ENCODE measurements around the gene INHBC.
A peak's percentile ranks its signal among the peaks of the same experiment; 100 is the strongest.
"Not testable (repeated sequence)": the region's sequence is repeated elsewhere in the genome, so short reads cannot be mapped to it uniquely, and the experiment has no call there.

INHBC gene, protein sequence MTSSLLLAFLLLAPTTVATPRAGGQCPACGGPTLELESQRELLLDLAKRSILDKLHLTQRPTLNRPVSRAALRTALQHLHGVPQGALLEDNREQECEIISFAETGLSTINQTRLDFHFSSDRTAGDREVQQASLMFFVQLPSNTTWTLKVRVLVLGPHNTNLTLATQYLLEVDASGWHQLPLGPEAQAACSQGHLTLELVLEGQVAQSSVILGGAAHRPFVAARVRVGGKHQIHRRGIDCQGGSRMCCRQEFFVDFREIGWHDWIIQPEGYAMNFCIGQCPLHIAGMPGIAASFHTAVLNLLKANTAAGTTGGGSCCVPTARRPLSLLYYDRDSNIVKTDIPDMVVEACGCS

DNA sequence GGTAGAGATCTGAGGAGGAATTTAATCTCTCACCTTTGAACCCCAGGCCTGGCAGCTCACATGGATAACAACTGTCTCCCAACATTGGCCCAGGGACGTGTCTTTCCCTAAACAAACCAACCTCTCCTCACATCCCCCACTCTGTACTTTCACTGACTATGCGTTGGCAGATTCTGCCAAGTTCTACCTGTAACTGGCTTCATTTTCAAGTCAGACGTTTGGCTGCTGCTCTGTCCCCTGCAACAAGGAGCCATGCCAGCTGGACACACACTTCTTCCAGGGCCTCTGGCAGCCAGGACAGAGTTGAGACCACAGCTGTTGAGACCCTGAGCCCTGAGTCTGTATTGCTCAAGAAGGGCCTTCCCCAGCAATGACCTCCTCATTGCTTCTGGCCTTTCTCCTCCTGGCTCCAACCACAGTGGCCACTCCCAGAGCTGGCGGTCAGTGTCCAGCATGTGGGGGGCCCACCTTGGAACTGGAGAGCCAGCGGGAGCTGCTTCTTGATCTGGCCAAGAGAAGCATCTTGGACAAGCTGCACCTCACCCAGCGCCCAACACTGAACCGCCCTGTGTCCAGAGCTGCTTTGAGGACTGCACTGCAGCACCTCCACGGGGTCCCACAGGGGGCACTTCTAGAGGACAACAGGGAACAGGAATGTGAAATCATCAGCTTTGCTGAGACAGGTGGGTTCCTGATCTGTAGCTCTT, at the start of gene INHBC:
TSS of gene INHBC (plus strand) at position 268 of the 707 bp plus-strand sequence. CDS start at position 371, 103 bp downstream.
- no peak for DNase-seq (ENCODE audit: low read depth in 4 of 4, low spot score in 1 of 4)

DNA sequence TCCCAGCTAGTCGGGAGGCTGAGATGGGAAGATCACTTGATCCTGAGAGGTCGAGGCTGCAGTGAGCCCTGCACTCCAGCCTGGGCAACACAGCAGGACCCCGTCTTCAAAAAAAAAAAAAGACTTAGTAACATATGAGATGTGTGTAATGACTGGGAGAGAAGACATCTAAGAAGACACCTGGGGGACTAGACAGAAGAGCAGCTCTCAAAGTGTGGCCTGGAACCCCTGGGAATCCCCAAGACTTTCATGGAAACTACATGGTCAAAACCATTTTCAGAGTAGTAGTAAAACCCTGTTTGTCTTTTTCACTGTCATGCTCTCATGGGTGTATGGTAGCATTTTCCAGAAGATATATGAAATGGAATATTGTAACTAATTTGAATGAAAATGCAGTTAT, 49.0 kb upstream of the INHBC start:
- no peak for DNase-seq (ENCODE audit: low read depth in 4 of 4, low spot score in 1 of 4)

DNA sequence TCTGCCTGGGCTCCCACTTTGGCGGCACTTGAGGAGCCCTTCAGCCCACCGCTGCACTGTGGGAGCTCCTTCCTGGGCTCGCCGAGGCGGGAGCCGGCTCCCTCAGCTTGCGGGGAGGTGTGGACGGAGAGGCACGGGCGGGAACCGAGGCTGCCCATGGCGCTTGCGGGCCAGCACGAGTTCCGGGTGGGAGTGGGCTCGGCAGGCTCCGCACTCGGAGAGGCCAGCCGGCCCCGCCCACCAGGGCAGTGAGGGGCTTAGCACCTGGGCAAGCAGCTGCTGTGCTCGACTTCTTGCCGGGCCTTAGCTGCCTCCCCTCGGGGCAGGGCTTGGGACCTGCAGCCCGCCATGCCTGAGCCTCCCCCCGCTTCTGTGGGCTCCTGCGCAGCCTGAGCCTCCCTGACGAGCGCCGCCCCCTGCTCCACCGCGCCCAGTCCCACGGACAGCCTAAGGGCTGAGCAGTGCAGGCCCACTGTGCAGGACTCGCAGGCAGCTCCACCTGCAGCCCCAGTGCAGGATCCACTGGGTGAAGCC, 48.3 kb upstream of the INHBC start:
- DNase-seq (ENCODE audit: low read depth in 4 of 4, low spot score in 1 of 4), result no peak

DNA sequence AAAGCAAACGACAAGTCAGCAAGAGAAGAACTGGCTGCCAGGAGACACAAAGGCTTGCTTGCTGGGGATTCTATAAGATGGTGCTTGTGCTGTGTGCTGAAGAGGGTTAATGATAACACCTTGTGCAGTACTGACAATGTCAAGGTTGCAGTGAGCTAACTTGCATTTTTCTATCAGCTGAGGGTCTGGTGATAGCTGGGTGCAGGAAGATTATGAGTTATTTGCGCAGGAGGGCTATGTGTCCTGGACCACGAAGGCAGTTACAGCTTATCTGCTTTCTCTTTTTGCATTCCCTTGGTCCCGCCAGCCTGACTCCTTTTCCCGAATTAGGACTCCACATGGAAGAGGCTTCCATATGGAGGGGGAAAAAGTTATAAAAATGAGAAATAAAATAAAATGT, 46.2 kb upstream of the INHBC start:
- no peak for DNase-seq (ENCODE audit: low read depth in 4 of 4, low spot score in 1 of 4)

DNA sequence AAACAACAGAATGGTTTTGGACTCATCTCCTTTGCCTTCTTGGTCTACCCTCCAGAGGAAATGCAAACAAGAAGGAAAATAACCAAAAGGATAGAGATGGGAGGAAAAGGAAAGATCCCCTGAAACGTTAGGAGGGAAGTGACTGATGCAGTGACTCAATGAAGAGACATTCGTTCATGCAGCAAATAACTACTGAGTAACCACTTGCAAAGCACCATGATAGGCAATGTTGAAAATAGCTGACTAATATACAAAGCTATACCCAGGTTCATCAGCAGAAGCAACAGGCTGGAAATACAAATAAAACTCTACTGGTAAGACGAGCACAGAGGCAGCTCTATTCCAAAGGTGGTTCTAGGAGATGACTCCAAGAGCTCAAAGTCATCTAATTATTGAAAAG, 45.6 kb upstream of the INHBC start:
- DNase-seq (ENCODE audit: low read depth in 4 of 4, low spot score in 1 of 4), result no peak

DNA sequence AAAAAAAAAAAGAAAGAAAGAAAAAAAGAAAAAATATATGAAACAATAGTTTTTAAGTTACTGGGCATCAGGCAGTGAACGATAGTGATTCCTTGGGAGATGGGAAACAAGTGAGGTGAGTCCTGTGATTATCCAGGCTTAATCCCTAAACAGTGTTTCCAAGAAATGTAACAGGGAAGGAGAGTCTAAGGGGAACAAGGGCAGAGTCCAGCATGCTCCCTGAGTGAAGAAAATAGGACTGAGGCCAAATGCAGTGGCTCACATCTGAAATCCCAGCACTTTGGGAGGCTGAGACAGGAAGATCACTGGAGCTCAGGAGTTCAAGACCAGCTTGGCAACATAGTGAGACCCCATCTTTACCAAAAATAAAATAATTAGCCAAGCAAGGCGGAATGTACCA, 44.4 kb upstream of the INHBC start:
- no peak for DNase-seq (ENCODE audit: low read depth in 4 of 4, low spot score in 1 of 4)

DNA sequence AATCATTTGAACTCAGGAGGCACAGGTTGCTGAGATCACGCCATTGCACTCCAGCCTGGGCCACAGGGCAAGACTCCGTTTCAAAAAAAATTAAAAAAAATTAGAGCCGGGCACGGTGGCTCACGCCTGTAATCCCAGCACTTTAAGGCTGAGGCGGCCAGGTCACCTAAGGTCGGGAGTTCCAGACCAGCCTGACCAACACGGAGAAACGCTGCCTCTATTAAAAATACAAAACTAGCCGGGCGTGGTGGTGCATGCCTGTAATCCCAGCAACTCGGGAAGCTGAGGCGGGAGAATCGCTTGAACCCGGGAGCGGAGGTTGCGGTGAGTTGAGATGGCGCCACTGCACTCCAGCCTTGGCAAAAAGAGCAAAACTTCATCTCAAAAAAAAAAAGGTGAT, 39.5 kb upstream of the INHBC start:
- DNase-seq (ENCODE audit: low read depth in 4 of 4, low spot score in 1 of 4), result no peak

DNA sequence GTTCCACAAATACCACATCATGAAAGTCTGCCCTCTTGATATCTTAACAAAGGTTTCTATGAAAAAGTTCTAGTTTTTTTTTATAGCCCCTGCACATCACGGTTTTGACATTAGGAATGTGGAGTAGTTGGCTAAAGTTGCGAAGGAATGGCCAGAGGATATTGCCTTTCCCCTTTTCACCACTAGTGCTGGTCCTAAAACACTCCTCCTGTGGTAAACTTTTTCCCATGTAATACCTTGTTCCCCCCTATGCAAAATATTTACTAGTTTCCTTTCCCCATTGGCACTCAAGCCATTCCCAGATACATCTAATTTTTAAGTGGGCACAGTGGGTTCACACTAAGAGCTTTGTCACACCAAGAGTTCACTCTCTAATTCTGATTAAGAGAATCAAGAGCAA, 37.1 kb upstream of the INHBC start:
- no peak for DNase-seq (ENCODE audit: low read depth in 4 of 4, low spot score in 1 of 4)

DNA sequence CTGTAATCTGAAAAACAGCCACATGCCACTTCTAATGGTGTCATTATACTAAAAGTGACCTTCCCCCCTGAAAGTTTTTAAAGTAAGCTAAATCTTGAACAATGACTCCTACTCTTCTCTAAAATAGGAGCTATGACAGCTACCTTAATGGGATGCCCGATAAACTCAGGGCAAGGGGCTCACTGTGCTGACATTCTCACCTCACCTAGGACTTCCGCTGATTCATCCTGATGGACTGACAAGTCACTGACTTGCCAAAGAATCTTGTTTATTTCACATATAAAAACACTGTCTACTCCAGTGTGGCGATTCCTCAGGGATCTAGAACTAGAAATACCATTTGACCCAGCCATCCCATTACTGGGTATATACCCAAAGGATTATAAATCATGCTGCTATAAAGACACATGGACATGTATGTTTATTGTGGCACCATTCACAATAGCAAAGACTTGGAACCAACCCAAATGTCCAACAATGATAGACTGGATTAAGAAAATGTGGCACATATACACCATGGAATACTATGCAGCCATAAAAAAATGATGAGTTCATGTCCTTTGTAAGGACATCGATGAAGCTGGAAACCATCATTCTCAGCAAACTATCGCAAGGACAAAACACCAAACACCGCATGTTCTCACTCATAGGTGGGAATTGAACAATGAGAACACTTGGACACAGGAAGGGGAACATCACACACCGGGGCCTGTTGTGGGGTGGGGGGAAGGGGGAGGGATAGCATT, 34.7 kb upstream of the INHBC start:
- not testable (repeated sequence) for DNase-seq (ENCODE audit: low read depth in 4 of 4, low spot score in 1 of 4)

DNA sequence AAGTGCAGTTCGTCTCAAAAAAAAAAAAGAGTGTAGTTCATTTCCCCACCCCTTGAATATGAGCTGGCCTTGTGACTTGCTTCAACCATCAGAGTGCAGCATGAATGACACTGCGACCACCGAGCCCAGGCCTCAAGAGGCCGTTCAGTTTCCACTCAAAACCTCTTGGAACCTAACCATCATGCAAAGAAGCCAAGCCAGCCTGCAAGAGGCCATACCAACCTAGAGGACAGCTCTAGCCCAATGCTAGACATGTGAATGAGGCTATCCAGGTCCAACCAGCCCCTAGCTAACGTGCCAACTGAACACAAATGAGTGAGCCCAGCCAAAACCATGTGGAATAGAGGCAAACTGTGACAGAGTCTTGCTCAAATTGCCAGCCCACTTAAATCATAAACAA, 33.4 kb upstream of the INHBC start:
- DNase-seq (ENCODE audit: low read depth in 4 of 4, low spot score in 1 of 4), result no peak

DNA sequence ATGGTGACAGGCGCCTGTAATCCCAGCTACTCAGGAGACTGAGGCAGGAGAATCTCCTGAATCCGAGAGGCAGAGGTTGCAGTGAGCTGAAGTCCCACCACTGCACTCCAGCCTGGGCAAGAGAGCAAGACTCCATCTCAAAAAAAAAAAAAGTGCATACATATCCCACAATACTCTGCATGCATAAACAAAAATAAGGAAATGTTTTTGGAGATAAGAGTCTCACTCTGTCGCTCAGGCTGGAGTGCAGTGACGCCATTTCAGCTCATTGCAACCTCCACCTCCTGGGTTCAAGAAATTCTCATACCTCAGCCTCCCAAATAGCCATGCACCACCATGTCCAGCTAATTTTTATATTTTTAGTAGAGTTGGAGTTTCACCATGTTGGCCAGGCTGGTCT, 32.4 kb upstream of the INHBC start:
- DNase-seq (ENCODE audit: low read depth in 4 of 4, low spot score in 1 of 4), result not testable (repeated sequence)

DNA sequence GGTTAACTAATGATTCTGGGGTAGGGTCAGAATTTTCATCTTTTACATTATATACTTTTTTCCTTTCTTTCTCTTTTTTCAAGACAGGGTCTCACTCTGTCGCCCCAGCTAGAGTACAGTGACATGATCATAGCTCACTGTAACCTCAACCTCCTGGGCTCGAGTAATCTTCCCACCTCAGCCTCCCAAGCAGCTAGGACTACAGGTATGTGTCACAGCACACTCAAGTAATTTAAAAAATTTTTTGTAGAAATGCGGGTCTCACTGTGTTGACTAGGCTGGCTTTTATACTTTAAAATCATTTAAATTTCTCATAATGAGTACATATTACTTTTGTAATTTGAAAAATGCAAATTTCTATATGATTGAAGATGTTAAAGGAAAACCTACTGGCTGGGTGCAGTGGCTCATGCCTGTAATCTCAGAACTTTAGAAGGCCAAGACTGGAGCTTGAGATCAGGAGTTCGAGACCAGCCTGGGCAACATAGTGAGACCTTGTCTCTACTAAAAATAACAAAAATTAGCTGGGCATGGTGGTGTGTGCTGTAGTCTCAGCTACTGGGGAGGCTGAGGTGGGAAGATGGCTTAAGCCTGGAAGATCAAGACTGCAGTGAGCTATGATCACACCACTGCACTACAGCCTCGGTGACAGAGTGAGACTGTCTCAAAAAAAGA, 29.5 kb upstream of the INHBC start:
- DNase-seq (ENCODE audit: low read depth in 4 of 4, low spot score in 1 of 4), result peak in 2 of 4 experiments; percentile 16 to 21

DNA sequence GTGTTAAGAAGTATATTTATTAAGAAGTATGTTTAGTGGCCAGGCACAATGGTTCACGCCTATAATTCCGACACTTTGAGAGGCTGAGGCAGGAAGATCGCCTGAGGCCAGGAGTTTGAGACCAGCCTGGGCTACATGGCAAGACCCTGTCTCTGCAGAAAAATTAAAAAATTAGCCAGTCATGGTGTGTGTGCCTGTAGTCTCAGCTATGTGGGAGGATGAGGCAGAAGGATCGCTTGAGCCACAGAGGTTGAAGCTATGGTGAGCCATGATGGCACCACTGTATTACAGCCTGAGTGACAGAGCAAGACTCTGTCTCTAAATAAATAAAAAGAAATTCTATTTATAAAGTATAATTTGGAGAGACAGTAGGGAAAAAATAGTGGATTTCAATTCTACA, 24.1 kb upstream of the INHBC start:
- no peak for DNase-seq (ENCODE audit: low read depth in 4 of 4, low spot score in 1 of 4)

DNA sequence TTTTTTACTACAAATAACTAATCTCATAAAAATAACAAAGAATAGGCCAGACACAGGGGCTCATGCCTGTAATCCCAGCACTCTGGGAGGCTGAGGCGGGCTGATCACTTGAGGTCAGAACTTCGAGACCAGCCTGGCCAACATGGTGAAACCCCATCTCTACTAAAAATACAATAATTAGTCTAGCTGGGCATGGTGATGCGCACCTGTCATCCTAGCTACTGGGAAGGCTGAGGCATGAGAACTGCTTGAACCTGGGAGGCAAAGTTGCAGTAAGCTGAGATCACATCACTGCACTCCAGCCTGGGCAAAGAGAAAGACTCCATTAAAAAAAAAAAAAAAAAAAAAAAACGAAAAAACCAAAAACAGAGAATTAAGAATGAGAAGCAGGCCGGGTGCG, 20.4 kb upstream of the INHBC start:
- not testable (repeated sequence) for DNase-seq (ENCODE audit: low read depth in 4 of 4, low spot score in 1 of 4)

DNA sequence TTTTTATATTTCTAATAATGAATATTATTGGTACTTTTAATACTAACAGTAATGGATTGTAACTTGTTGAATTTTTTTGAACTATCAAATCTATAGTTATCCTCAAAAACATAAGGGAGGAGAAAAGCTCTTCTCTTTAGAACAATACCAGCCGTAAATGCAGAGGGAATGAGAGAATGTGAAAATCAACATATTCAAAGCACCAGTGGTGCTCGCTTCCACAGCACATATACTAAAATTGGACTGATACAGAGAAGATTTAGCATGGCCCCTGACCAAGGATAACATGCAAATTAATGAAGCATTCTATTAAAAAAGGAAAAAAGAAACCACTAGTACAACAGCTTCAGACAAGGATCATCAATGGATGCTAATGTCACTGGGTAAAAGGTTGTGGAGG, 19.5 kb upstream of the INHBC start:
- DNase-seq (ENCODE audit: low read depth in 4 of 4, low spot score in 1 of 4), result no peak

DNA sequence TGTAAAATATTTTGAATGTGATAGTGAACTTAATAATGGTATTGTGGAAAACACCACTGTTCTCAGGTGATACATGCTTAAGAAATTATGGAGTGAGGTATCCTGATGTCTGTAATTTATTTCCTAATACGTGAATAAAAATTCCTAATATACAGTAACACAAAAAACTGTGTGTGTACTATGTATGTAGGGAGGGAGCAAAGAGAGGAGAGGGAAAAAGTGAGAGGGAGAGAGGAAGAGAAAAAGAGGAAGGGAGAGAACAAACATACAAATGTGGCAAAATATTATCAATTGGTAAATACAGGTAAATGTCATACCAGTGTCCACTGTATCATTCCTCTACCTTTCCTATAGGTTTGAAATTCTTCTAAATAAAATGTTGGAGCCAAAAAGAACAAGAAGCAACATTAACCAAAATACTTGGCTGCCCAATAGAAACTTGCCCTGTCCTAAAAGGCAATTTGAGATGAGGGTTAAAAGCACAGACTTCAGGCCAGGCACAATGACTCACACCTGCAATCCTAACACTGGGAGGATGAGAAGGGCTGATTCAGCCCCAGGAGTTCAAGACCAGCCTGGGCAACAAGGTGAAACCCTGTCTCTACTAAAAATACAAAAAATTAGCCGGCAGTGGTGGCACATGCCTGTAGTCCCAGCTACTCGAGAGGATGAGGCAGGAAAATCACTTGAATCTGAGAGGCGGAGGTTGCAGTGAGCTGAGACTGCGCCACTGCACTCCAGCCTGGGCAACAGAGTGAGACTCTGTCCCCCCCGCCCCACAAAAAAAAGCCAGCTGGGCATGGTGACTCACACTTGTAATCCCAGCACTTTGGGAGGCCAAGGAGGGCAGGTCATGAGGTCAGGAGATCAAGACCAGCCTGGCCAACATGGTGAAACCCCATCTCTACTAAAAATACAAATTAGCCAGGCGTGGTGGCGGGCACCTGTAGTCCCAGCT, 18.3 kb upstream of the INHBC start:
- no peak for DNase-seq (ENCODE audit: low read depth in 4 of 4, low spot score in 1 of 4)

DNA sequence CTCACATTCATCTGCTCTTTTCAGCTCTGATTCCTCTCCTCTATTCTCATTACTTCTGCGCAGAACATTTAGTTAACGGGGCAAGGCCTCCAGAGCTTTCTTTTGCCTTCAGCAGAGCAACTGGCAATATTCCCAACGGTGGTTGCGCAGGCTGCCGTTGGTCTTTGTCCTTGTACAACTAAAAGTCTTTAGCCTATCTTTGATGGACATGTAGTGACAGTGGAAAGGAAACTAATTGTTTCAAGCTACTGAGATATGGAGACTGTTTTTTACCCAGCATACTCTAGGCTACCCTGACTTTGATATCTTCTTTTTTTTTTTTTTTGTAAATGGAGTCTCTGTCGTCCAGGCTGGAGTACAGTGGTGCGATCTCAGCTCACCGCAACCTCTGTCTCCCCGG, 16.3 kb upstream of the INHBC start:
- DNase-seq (ENCODE audit: low read depth in 4 of 4, low spot score in 1 of 4), result no peak

DNA sequence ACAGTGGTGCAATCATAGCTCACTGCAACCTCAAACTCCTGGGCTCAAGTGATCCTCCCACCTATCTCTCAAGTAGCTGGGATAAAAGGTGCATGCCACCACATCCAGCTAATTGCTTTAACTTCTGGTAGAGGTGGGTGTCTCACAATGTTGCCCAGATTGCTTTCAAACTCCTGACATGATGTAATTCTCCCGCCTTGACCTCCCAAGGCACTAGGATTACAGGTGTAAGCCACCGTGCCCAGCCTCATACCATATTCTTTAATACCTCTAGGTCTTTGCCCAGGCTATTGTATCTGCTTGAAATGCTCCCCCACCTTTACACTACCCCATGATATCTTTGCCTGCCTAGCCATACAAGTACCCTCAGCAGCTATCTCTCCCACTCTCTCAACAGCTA, 15.1 kb upstream of the INHBC start:
- DNase-seq (ENCODE audit: low read depth in 4 of 4, low spot score in 1 of 4), result no peak

DNA sequence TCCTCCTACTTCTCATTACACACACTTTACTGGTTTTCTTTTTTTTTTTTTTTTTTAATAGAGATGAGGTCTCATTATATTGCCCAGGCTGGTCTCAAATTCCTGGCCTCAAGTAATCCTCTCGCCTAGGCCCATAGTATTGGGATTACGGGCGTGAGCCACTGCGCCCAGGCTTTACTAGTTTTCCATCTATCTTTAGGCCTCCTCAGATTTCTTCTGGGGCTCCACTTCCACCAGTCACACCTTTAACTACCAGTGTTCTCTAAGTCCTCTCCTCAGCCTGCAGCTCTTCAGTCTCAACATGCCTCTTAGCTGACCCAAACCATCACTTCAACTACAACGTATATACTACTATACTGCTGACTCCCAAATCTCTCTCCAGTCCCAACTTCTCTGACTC, 14.1 kb upstream of the INHBC start:
- DNase-seq (ENCODE audit: low read depth in 4 of 4, low spot score in 1 of 4), result no peak

DNA sequence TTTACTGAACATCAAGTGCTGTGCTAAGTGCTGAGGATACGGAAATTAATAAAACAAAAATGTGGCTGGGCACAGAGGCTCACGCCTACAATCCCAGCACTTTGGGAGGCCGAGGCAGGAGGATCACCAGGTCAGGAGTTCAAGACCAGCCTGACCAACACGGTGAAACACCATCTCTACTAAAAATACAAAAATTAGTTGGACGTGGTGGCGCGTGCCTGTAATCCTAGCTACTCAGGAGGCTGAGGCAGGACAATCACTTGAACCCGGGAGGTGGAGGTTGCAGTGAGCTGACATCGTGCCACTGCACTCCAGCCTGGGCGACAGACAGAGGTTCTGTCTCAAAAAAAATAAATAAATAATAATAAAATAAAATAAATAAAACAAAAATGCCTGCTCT, 7.6 kb upstream of the INHBC start:
- DNase-seq (ENCODE audit: low read depth in 4 of 4, low spot score in 1 of 4), result not testable (repeated sequence)
